K562 (cell line): ENCODE data around the gene MGAT4B. TPM values are rescaled to one million over a fixed set of nuclear protein-coding genes. Genes with fewer than 3 reads are reported as not detected.
A peak's percentile ranks its signal among the peaks of the same experiment; 100 is the strongest.

ENCODE experiments used
- ATF7 ChIP-seq: fragments of 450-650 bp; IDR thresholded peaks from 2 replicates; pipeline ENCODE4 v1.7.1; 2014; ENCODE audit warnings: mild to moderate bottlenecking, moderate library complexity
- CREM ChIP-seq: IDR thresholded peaks from 2 replicates; pipeline ENCODE4 v1.6.1; 2014; ENCODE audit warnings: antibody characterized with exemption, low read depth
- E2F8 ChIP-seq: fragments of 450-650 bp; IDR thresholded peaks from 2 replicates; pipeline ENCODE4 v1.7.1; 2018; ENCODE audit warnings: mild to moderate bottlenecking, low read depth; ENCODE audit not compliant: partially characterized antibody
- EZH2 ChIP-seq: IDR thresholded peaks from 2 replicates; pipeline ENCODE4 v1.6.1; 2012; ENCODE audit warnings: low read depth, mild to moderate bottlenecking, inconsistent platforms, low read length, borderline replicate concordance
- FOXJ2 ChIP-seq: fragments of 200-800 bp; sonication (Bioruptor generic); IDR thresholded peaks from 2 replicates; pipeline ENCODE4 v1.6.1; 2016; ENCODE audit warnings: missing genetic modification characterization, missing compliant biosample characterization
- IRF2 ChIP-seq: sonication (generic); formaldehyde crosslinking; IDR thresholded peaks from 2 replicates; pipeline ENCODE4 v1.8.1; 2022; ENCODE audit warnings: mild to moderate bottlenecking, missing genetic modification reagents
- NCOA1 ChIP-seq: fragments of 450-650 bp; IDR thresholded peaks from 2 replicates; pipeline ENCODE4 v1.6.1; 2016; ENCODE audit warnings: low read depth
- NR4A1 ChIP-seq, 2 experiments: fragments of 250-450 bp in 1 of 2; fragments of 450-650 bp in 1 of 2; sonication (Bioruptor Pico) in 1 of 2; IDR thresholded peaks; 2 replicates each; pipeline versions ENCODE4 v1.4.0 to v1.6.1; 2016 to 2020; ENCODE audit warnings: mild to moderate bottlenecking in 2 of 2, missing compliant biosample characterization in 1 of 2, missing genetic modification characterization in 1 of 2, moderate library complexity in 1 of 2
- PML ChIP-seq: IDR thresholded peaks from 2 replicates; pipeline ENCODE4 v1.6.1; 2012; ENCODE audit warnings: low read length, inconsistent platforms
- POLR2H ChIP-seq: IDR thresholded peaks from 2 replicates; pipeline ENCODE4 v1.6.1; 2016; ENCODE audit warnings: missing genetic modification characterization, low read depth, mild to moderate bottlenecking, control low read depth, missing compliant biosample characterization, moderate library complexity
- STAT5B ChIP-seq: fragments of 250-450 bp; sonication (Bioruptor Pico); IDR thresholded peaks from 2 replicates; pipeline ENCODE4 v1.8.0; 2021; ENCODE audit warnings: mild to moderate bottlenecking, inconsistent platforms
- ZFX ChIP-seq: sonication (generic); formaldehyde crosslinking; IDR thresholded peaks from 2 replicates; pipeline ENCODE4 v1.8.0; 2022; ENCODE audit warnings: mild to moderate bottlenecking, missing genetic modification reagents, moderate library complexity
- polyA plus RNA-seq, 8 experiments: library from polyadenylated mRNA; depleted of rRNA in 4 of 8; stranded (reverse) in 5 of 8; unstranded in 3 of 8; fragments of >200 nt; fragmentation: Nextera tagmentation in 2 of 8; fragmentation: Illumina TruSeq in 1 of 8; extraction: Ambion mirVana in 2 of 8; extraction: Trizol in 1 of 8; gene quantifications; 2 replicates each; pipeline versions ENCODE4 v1.2.1 to v1.2.3, GENCODE V29; 2011 to 2014; ENCODE audit warnings: inconsistent platforms in 1 of 8, missing spikeins in 1 of 8
- total RNA-seq, 7 experiments: library from RNA; depleted of rRNA in 6 of 7; stranded (reverse); fragments of >200 nt in 6 of 7; fragmentation: Illumina TruSeq in 2 of 7; extraction: Trizol in 2 of 7; gene quantifications; 2 replicates each; pipeline versions ENCODE4 v1.2.1 to v1.2.3, GENCODE V29; 2011 to 2021; ENCODE audit warnings: low replicate concordance in 1 of 7
- TF ChIP-seq, protein P1 (sequence below), 2 experiments: fragments of 450-650 bp; IDR thresholded peaks; 2 replicates each; pipeline ENCODE4 v1.6.1; 2016; ENCODE audit warnings: mild to moderate bottlenecking in 2 of 2, borderline replicate concordance in 1 of 2, low read depth in 1 of 2, moderate library complexity in 1 of 2
- TF ChIP-seq, protein P2 (sequence below), 2 experiments: fragments of 450-650 bp in 1 of 2; sonication (generic) in 1 of 2; formaldehyde crosslinking in 1 of 2; IDR thresholded peaks in 1 of 2; conservative IDR thresholded peaks in 1 of 2; 2 replicates each; pipeline versions ENCODE4 v1.6.1 to v1.8.1; 2016 to 2023; ENCODE audit warnings: mild to moderate bottlenecking in 2 of 2, moderate library complexity in 2 of 2, inconsistent platforms in 1 of 2, missing genetic modification reagents in 1 of 2

Gene MGAT4B
- total and polyA plus RNA-seq, 9 of the 15 experiments (the other 6 are each of a cell fraction or from before 2014, with no cell fraction given) = 0.34 to 133 (median 75.4) TPM

GRCh38 chr5:179836225-179837019, 29.8 kb upstream of the MGAT4B start (continued):
- TF ChIP-seq, protein P1, sequence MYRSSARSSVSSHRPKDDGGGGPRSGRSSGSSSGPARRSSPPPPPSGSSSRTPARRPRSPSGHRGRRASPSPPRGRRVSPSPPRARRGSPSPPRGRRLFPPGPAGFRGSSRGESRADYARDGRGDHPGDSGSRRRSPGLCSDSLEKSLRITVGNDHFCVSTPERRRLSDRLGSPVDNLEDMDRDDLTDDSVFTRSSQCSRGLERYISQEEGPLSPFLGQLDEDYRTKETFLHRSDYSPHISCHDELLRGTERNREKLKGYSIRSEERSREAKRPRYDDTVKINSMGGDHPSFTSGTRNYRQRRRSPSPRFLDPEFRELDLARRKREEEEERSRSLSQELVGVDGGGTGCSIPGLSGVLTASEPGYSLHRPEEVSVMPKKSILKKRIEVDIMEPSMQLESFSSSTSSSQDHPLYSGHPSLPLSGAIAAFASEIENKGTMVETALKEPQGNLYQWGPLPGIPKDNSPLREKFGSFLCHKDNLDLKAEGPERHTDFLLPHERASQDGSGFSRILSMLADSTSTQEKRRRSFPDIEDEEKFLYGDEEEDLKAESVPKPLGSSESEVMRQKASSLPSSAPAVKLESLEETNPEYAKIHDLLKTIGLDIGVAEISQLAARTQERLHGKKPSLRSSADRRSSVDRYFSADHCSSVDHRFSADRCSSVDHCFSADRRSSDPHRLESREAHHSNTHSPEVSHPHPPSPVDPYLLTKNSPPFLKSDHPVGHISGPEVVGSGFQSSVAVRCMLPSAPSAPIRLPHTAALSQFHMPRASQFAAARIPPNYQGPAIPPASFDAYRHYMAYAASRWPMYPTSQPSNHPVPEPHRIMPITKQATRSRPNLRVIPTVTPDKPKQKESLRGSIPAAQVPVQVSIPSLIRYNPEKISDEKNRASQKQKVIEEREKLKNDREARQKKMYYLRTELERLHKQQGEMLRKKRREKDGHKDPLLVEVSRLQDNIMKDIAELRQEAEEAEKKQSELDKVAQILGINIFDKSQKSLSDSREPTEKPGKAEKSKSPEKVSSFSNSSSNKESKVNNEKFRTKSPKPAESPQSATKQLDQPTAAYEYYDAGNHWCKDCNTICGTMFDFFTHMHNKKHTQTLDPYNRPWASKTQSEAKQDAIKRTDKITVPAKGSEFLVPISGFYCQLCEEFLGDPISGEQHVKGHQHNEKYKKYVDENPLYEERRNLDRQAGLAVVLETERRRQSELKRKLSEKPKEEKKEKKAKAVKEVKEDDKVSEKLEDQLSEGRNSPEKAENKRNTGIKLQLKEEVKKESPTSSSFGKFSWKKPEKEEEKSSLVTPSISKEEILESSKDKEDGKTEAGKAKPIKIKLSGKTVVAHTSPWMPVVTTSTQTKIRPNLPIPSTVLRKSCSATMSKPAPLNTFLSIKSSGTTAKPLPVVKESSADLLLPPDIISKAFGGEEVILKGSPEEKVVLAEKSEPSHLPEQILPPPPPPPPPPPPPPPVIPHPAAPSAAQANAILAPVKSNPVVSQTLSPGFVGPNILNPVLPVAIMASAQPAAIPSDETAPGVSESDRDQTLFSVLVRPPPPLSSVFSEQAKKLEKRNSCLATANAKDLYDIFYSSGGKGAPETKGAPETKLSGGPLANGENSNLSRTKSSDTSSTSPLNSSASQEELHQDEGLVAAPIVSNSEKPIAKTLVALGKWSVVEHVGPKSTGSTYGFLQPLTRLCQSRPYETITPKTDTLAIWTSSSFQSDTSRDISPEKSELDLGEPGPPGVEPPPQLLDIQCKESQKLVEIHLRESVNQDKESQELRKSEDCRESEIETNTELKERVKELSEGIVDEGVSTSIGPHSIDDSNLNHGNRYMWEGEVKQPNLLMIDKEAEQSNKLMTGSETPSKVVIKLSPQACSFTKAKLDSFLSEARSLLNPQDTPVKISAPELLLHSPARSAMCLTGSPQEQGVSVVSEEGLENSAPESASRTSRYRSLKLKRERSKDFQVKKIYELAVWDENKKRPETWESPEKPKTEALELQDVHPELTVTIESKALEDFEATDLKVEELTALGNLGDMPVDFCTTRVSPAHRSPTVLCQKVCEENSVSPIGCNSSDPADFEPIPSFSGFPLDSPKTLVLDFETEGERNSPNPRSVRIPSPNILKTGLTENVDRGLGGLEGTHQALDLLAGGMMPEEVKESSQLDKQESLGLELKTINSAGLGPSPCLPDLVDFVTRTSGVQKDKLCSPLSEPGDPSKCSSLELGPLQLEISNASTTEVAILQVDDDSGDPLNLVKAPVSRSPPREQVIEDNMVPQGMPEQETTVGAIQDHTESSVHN (IDR thresholded peaks at IDR 0.05; ENCODE audit: borderline replicate concordance in 1 of 2, low read depth in 1 of 2) = peak in 1 of 2 experiments; percentile 93; a peak in 2 of 4 replicates
- TF ChIP-seq PML = peak; percentile 32; the same call in 1 of the 2 replicates
- TF ChIP-seq NR4A1 (CRISPR knock-in tag; IDR thresholded peaks at IDR 0.05) = no peak
- no peak for TF ChIP-seq NR4A1 (tag; IDR thresholded peaks at IDR 0.05)
- peak; percentile 93; the same call in 1 of the 2 replicates for TF ChIP-seq IRF2 (CRISPR knock-in tag)
- no peak for TF ChIP-seq FOXJ2
- peak; percentile 64 for TF ChIP-seq ATF7
- TF ChIP-seq, protein P2, sequence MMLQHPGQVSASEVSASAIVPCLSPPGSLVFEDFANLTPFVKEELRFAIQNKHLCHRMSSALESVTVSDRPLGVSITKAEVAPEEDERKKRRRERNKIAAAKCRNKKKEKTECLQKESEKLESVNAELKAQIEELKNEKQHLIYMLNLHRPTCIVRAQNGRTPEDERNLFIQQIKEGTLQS (IDR thresholded peaks at IDR 0.05) = peak; percentile 80
- TF ChIP-seq, protein P2 (CRISPR knock-in tag; conservative IDR thresholded peaks at IDR 0.05) = peak; percentile 72; the same call in 1 of the 2 replicates
- peak; percentile 27; the same call in 1 of the 2 replicates for TF ChIP-seq NCOA1
- TF ChIP-seq ZFX (CRISPR knock-in tag) = 0 out of 2 replicates have a peak, but pooled peaks have one; percentile 25
- TF ChIP-seq CREM = peak; percentile 28; the same call in 1 of the 2 replicates
- no peak for TF ChIP-seq EZH2
- no peak for TF ChIP-seq STAT5B (CRISPR knock-in tag)
- peak; percentile 48; the same call in 1 of the 2 replicates for TF ChIP-seq POLR2H (tag)
- peak; percentile 62 for TF ChIP-seq E2F8
